ENCODE data around the gene HSPBP1.
A peak's percentile ranks its signal among the peaks of the same experiment; 100 is the strongest.

The HSPBP1 gene

GRCh38 chr19:55275851-55276719 is 3.8 kb downstream of the HSPBP1 start:
- DNase-seq (ENCODE audit: low read depth) = no peak

GRCh38 chr19:55273978-55274707 is 5.8 kb downstream of the HSPBP1 start:
- DNase-seq (ENCODE audit: low read depth) = no peak

- no peak for DNase-seq (ENCODE audit: low read depth)
Measured at GRCh38 chr19:55272142-55272541, 7.8 kb downstream of the HSPBP1 start.

GRCh38 chr19:55270172-55270942 is 9.6 kb downstream of the HSPBP1 start:
- DNase-seq (ENCODE audit: low read depth) = no peak

DNA sequence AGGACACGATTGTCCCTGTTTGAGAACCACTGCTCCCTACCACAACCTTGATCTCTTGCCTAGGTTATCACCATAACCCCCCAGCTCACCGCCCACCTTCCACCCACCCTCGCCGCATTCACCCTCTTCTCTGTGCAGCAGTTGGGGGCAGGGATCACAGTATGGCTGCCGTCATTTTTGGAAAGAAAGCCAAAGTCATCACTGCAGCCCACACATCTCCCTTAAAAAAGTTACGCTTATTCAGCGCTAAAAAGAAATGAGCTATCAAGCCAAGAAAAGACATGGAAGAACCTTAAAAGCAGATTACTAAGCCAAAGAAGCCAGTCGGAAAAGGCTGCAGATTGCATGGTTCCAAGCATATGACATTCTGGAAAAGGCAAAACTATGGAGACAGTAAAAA is 10.6 kb downstream of the HSPBP1 start:
- no peak for DNase-seq (ENCODE audit: low read depth)

DNA sequence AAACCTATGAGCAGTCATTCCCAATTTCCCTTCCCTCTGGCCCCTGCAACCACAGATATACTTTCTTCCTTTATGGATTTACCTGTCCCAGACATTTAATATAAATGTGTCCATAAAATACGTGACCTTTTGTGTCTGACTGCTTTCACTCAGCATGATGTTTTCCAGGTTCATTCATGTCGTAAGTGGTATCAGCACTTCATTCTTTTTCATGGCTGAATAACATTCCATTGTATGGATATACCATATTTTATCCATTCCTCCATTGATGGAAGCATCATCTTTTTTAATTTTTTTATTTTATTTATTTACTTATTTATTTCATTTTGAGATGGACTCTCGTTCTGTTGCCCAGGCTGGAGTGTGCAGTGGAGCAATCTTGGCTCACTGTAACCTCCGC is 13.1 kb downstream of the HSPBP1 start:
- DNase-seq (ENCODE audit: low read depth) = no peak

DNA sequence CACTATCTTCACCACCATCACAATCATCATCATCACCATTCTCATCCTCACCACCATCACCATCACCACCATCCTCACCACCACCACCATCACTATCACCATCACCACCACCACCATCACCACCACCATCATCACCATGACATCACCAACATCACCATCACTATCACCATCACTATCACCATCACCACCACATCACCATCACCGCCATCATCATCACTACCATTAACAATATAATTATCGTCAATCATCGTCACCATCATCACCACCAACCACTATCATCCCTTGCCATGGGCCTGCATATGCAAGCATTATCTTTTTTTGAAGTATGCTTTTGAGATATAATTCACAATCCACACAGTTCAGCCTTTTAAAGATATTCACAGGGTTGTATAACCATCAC is 13.5 kb downstream of the HSPBP1 start:
- DNase-seq (ENCODE audit: low read depth) = no peak

GRCh38 chr19:55265723-55266386 is 14.1 kb downstream of the HSPBP1 start:
- DNase-seq (ENCODE audit: low read depth) = no peak

GRCh38 chr19:55265173-55265572 is 14.7 kb downstream of the HSPBP1 start:
- DNase-seq (ENCODE audit: low read depth) = no peak

- no peak for DNase-seq (ENCODE audit: low read depth)
Measured at GRCh38 chr19:55264531-55264930, 15.4 kb downstream of the HSPBP1 start.

GRCh38 chr19:55262359-55262758 is 17.6 kb downstream of the HSPBP1 start:
- DNase-seq (ENCODE audit: low read depth) = no peak

DNA sequence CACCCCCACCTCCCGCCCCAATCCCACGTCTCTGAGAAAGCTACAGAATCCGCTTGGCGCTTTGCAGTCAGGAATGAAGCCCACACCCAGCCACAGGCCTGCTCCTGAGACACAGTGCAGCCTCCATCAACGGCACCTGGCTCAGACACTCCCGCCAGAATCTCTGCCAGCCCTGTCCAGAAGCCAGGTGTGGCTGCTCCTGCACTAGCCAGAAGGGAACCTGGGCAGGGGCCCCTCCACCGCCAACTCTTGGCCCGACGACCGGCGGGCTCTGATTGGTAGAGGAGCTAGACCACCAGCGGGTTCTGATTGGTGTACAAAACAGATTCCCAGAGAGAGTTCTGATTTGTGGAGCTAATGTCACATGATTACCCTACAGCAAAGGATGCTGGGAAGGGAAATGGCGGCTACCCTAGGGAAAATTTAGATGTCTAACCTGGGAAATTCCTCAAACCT is 18.2 kb downstream of the HSPBP1 start:
- no peak for DNase-seq (ENCODE audit: low read depth)

DNA sequence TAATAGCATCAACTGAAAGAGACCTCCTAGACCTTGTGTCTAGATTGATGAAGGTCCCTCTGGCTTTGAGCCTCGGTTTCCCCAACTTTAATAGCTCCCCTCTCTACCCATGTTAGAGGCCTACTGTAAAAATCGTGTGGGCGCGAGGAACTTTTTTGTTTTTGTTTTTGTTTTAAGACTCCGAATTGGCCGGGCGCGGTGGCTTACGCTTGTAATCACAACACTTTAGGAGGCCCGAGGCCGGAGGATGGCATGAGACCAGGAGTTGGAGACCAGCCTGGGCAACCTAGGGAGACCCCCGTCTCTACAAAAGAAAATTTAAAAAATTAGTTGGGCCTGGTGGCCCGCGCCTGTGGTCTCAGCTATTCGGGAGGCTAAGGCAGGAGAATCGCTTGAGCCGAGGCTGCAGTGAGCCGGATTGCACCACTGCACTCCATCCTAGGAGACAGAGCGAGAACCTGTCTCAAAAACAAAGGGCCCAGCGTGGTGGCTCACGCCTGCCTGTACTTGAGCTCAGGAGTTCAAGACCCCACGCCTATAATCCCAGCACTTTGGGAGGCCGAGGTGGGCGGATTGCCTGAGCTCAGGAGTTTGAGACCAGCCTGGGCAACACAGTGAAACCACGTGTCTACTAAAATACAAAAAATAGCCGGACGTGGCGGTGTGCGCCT is 20.2 kb downstream of the HSPBP1 start:
- no peak for DNase-seq (ENCODE audit: low read depth)

DNA sequence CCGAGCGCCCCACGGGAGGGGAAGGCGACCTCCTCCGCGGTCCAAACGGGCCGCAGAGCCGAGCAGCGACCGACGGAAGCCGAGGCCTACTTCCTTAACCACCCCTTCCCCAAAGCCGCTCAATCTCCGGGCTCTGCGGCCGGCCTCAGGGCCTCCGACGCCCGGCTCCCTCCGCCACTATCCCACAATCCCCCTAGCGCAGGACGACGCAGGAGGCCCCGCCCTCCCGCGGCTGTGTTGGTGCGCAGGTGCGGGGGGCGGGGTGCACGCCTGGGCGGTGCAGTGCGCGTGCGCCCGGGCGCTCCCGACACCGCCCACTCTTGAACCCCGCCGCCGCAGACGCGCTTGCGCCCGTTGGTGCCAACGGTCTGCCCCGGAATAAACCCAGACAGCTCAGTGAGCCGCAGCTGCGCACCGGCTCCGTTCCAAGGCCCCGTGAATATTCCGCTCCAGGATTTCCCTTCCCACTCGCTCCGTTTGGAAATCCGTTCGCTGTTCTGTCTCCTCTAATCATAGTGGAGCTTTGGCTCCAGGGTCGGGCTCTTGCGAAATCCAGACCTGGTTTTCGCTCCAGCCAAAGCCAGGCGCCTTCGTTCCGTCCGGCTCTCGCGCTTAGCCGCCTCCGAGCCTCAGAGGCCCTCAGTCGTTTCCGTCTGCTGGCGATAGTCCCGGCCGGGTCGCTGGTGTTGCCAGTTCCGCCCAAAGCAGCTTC is 20.9 kb downstream of the HSPBP1 start, which contains the start of gene PPP6R1:
Gene PPP6R1 (minus strand): TSS at position 190 of the 712 bp plus-strand sequence. CDS start 11,914 bp downstream, outside the sequence.
- DNase-seq (ENCODE audit: low read depth) = peak; percentile 87

- peak; percentile 21 for DNase-seq (ENCODE audit: low read depth)
Measured at GRCh38 chr19:55258476-55258827, 21.5 kb downstream of the HSPBP1 start.

- DNase-seq (ENCODE audit: low read depth) = no peak
Measured at GRCh38 chr19:55257461-55258420, 22.2 kb downstream of the HSPBP1 start.

DNA sequence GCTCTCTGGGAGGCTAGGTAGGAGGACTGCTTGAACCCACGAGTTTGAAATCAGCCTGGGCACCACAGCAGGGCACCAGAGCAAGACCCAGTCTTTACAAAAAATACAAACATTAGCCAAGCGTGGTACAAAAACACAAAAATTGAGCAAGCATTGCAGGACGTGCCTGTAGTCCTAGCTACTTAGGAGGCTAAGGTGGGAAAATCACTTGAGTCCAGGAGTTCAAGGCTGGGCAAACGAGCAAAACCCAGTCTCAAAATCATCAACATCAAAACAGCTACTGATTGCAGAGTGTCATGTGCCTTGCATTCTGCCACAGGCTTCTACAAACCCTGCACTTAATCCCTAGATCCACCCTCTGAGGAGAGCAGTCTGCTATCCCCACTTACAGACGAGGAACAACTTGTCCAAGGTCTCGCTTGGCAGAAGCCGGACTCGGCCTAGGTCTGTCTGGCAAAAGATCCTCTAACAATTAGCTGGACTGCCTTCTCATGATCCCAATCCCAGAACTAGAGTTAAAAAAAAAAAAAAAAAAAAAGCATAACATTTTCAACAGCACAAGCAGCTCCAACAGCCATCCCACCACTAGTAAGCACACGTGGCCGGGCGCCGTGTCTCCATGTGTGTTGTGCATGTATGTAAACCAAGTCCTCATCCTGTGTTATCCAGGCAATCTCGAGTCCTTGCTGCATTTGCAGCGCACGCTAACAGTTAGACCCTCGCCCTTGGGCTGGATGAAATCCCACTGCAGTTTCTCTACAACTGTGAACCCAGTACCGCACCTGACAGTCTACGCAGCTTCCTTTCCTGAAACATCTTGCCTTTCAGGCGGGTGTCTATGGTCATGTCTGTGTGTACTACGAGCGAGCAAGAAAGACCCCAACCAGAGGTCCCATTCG is 23.1 kb downstream of the HSPBP1 start:
- DNase-seq (ENCODE audit: low read depth) = no peak

All from stimulated activated CD8-positive, alpha-beta memory T cell treated with anti-CD3 and anti-CD28 coated beads, Interleukin-7, amount 100 ng/mL, for 24 hours (primary cell).